GM19238 (cell line): ENCODE measurements around the gene FAM221B.

ENCODE experiments used
- DNase-seq: peaks from one replicate; pipeline ENCODE4 v3.0.0; 2011; ENCODE audit warnings: low spot score; ENCODE audit not compliant: insufficient read length

The FAM221B gene

DNA sequence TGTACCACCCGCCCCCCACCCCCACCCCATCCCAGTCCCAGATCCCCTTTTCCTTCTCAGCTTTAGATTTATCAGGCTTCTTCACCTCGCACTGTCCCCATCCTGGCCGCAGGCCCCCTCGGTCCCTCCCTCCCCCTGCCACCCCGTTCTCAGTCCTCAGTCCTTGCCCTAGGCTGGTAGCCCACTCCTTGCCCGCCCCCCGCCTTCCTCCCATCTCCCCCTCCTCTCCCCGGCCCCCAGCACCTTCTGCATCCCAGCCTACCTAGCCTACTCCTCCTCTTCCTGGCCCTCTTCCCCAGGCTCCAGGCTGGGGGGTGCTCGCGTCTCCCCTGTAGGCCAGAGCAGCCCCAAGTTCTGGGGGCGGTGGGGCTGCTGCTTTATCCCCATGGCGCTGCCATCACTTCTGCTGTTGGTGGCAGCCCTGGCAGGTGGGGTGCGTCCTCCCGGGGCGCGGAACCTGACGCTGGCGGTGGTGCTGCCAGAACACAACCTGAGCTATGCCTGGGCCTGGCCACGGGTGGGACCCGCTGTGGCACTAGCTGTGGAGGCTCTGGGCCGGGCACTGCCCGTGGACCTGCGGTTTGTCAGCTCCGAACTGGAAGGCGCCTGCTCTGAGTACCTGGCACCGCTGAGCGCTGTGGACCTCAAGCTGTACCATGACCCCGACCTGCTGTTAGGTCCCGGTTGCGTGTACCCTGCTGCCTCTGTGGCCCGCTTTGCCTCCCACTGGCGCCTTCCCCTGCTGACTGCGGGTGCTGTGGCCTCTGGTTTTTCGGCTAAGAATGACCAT is 36.3 kb downstream of the FAM221B start:
- no peak for DNase-seq

DNA sequence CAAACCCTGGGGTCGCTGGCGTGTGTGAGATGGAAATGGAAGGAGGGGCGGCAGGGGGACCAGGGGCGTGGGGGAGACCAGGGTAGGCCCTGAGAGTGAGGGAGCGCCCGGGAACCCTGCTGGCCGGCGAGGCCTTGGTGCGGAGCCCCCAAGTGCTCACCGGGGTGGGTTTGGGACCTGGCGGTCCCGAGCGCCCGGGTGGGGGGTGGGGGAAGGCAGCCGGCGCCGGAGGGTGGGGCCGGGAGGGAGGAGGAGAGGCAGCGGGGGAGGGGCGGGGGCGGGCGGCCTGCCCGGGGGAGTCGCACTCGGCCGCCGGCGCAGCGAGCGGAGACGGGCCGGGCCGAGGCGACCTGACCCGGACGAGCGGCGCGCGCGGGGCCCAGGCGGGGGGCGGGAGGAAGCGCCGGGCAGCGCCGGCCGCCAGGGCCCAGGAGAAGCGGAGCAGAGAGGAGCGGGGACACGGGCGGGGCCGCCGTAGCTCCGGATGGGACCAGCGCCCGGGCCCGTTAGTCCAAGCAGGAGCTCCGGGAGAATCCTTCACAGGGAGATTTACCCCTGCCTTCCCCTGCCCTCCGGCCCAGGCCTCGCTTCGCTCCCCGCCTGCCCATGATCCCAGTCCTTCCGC is 37.1 kb downstream of the FAM221B start, which contains the start of gene NPR2:
TSS of gene NPR2 (plus strand) at position 295 of the 625 bp plus-strand sequence. CDS start 818 bp downstream, outside the sequence.
- DNase-seq, result no peak

DNA sequence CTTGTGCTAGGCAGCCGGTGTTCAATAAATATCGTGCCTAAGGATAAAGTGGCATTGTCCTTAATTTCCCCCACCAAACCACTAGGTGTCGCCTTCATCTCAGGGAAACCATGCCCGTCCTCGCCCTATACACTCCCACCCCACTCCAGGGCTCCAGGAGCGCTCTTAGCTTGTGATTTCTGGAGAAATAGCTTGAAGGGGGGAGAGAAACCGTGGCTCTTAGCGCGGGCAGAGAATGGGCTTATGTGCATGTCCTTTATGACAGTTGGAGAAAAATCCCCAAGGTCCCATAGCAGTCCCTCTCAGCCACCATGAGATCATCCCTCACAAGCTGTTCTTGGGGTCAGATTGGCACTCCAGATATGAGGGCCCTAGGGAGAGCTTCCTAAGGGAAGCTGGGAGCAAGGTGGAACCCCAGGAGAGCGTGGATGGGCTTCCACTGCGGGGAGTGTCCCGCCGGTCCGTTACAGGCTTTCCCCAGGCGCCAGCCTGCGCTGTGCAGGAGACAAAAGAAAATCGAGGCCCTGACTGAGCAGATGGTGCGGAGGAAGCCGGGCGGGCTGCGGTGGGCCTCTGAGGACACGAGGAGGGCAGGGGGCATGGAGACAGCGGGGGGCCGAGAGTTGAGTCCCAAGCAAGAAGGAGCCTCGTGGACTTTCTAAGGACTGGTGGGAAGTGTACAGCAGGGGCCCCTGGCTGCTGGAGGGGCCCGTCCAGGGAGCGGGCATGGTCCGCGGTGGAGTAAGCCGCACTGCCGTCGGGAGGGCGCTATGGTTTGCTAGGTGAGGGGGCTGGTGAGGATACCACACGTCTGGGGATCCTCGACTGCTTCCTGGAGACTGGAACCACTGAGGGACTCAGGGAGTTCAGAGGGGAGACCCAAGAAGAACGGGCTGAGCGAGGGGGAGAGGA is 37.9 kb downstream of the FAM221B start:
- DNase-seq, result peak; percentile 73

DNA sequence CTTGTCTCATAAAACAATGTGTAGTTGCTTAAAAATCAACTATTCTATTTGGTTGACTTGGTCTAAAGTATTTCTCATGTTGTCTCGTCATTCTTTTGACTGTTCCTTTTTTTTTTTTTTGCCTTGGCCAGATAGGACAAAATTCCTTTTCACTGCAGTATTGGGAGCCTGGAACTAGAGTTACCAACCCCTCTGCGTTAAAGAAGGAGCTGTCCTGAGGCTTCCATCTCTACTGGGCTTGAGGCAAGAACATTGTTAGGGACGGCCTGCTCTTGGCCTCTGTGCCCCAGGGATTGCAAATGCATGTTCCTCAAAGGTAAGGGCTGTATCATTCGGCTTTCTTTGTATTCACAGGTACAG is 38.5 kb downstream of the FAM221B start:
- no peak for DNase-seq

DNA sequence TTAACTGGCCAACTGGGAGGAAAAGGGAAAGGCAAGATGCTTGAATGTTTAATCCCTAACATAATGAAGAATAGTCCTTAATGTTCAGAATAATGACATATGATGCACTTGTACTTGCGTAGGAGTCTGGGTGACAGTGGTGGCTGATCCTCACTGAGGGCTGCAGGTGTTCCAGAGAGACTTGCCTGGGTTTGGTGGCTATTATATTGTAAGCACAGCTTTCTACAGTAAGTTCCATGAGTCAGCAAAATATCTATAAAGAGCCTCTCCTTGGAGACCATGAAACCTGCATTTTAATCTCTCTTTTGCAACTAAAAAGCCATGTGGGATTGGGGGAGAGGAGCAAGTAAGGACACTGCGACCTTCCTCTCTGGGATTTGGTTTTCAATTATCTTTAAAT is 39.0 kb downstream of the FAM221B start:
- no peak for DNase-seq

DNA sequence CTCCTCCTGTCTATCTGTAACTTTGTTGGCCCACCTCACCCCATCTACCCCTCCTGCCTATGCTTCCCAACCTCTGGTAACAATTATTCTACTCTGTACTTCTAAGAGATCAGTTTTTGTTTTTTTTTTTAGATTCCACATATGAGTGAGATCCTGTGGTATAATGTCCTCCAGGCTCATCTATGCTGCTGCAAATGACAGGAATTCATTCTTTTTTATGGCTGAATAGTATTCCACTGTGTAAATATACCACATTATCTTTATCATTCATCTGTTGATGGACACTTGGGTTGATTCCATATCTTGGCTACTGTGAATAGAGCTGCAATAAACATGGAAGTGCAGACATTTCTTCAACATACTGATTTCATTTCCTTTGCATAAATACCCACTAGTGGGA is 45.1 kb downstream of the FAM221B start:
- DNase-seq, result no peak

DNA sequence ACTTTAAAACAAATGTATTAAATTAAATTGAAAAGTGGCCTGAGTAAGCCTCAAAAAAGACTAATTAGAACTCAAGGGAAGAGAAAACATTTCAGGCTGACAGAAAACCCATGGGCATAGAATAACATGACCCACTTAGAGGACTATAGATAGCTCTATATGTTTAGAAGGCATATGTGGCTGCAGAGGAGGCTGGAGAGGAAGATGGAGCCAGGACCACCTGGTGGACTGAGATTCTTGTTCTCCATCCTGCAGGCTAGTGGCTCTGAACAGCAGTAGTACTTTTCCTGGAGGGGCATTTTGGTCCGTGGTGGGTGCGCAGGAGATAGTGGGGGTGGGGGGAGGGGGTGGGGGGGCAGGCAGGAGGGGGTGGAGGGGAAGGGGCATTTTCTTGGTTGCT is 47.5 kb downstream of the FAM221B start:
- no peak for DNase-seq

DNA sequence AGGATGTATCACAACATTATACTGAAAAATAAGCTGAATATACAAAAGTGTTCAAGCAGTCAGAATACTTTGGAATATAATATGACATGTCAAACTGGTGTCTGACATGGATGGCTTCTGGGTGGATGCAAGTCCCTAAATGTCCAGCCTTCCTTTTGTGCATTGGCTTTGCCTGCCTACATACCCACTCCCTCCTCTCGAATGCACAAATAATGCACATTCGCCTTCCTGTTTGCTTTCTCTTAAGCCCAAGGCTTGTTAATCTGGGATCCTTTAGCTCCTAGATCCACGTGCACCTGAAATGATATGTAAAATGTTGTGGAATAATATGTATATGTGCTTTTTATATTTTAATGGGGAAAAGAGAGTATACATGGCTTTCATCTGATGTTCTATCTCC is 50.0 kb downstream of the FAM221B start:
- DNase-seq, result no peak

DNA sequence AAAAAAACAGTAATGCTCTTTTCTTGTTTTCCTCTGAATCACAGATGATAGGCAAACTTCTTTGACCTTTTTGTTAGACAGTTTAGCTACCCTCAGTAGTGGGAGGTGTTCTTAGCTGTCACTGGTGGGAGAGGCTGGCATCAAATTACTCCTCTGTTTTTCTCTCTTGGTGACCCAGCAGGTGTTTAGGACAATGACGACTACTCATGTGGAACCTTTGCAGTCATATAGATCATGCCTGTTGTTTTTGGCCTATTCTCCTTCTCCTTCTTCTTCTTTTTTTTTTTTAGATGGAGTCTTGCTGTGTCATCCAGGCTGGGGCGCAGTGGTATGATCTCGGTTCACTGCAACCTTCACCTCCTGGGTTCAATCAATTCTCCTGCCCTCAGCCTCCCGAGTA is 52.5 kb downstream of the FAM221B start:
- no peak for DNase-seq

DNA sequence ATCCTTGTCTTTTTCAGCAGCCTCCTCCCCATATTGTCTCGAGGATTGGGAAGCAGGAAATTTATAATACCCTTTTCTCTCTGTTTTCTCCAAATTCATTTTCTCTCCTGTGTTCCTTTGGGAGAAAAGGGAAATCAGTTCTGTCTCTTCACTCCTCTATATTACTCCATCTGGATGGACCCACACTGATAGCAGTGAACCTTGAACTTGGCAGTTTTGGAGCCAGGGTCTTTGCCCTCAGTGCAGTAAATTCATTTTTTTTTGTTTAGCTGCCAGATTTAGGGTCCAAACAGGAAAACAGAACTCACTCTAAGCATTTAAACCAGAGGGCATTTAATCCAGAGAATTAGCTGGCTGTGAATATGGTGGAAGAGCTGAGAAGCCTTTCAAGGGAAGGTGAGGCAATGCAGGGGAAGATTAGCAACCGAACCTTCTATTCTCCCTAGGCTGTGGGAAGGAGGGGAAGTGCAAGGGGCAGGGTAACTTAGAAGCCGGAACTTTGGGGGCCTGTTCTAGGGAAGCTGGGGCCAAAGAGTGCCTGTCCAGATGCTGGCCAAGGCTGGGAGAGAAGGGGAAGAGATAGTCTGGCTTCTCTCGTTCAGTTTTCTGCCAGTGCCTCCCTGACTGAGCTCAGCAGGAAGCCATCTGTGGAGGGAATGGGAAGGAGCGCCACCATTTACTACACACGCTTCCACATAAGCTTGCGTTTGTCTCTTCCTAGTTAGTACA is 53.5 kb downstream of the FAM221B start:
- no peak for DNase-seq

DNA sequence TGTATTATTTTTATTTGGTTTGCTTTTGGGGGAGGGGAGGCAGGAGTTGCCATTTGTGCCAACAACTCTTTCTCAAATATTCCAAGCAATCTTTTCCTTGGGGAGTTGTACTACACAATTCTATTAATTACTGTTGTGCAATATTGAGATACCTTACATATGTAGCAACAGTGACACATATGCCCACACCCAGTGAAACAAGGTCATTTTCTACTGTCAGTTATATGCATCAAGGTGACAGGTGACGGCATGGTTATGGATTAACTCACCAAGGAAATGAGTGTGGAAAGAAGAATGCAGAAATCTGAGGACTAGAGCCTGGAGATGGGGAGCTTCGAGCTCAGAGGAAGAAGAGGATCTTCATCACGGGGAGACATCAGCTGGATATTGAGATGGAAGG is 56.6 kb downstream of the FAM221B start:
- no peak for DNase-seq

DNA sequence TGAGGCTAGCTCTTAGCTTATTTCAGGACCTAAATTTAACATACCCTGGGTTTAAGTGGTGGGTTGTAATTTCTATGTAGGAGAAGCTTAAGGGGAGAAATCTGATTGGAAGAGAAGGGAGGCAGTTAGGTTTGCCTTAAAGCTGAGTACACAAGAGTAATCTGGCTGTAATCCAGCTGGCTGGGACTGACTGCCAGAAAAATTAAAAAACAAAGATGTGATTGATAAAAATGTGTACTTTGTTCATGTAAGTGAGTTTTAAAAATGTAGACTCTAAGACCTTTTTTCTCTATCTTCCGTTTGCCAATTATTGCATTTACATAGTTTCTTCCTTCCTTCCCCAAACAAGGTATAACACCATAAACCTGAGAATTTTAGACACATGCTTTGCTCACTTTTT is 57.0 kb downstream of the FAM221B start:
- DNase-seq, result no peak

DNA sequence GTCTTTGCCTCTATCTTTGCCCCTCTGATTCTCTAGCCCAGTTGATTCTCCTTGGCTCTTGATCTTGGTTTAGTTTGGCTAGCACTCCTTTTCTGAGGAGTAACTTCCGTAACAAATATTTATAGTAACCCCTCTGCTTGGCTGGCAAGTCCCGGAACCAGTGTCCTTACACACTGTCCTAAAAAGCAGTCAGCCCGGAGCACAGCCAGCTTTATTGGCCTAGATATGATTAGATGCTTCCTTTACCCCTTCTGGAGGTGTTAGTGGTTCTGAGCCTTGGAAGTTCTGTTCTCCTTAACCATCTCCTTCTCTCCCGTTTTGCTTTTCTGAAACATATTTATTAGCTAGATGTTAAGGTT is 57.5 kb downstream of the FAM221B start:
- DNase-seq, result no peak

DNA sequence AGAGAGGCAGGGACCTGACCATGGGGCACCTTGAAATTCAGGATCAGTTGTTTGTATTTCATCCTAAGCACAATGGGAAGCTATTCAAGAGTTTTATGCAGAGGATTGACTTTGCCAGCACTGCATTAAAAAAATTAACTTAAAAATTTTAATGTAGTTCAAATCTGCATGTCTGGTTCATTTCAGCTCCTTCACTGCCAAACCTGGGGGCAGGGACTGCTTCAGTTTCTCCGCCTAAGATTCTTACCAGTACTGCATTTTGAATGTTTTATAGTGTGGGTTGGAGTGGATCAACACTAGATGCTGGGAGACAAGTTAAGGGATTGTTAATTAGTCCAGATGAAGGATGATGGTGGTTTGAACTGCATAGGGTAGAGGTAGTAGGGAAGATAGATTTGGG is 58.8 kb downstream of the FAM221B start:
- no peak for DNase-seq

DNA sequence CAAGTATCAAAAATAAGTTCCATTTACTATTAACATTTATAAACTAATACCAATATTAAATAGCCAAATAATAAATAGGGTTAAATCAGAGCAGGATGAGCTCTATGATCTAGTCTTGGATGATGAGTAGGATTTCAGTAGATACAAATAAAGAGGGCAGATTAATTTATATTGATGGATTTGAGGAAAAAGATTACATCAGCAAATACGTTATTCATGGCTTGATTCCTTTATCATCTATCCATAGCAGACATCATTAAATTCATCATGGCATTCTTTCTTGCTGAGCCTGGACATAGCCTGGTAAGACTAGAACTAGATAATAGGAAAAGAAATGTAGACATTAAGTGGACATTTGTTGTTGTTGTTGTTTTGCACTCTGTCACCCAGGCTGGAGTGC is 61.1 kb downstream of the FAM221B start:
- DNase-seq, result no peak

DNA sequence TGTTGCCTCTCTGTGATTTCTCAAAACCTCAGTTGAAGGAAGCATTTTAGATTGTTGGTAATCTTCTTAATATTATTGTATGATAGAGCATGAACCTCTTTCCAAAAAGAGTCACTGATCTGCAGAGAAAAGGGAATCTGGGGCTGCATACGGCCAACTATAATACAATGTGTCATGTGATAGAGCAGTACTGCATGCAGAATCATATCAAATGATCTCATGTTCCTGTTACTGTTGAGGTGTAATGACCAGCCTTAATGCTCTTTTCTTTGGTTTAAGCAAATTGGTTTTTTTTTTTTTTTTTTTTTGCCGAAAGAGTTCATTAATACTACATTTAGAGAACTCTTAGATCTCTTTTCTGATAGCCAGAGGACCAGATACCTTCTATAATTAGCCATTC is 61.5 kb downstream of the FAM221B start:
- no peak for DNase-seq
